K562 (cell line): ENCODE data around the gene PTPRZ1.

Experiments used
- CTCF ChIP-seq, 3 experiments: IDR thresholded peaks in 2 of 3; conservative IDR thresholded peaks in 1 of 3; 2 replicates each; pipeline ENCODE4 v1.5.1; 2011 to 2012; ENCODE audit warnings: low read length in 3 of 3, mild to moderate bottlenecking in 3 of 3, control low read depth in 2 of 3, improper control_type of control experiment in 1 of 3, inconsistent platforms in 1 of 3, low read depth in 1 of 3, mixed read lengths in 1 of 3, moderate library complexity in 1 of 3; ENCODE audit not compliant: insufficient read depth in 2 of 3
- EZH2 ChIP-seq: IDR thresholded peaks from 2 replicates; pipeline ENCODE4 v1.6.1; 2012; ENCODE audit warnings: low read depth, mild to moderate bottlenecking, inconsistent platforms, low read length, borderline replicate concordance
- HMBOX1 ChIP-seq: sonication (generic); IDR thresholded peaks from 2 replicates; pipeline ENCODE4 v1.6.1; 2016
- PML ChIP-seq: IDR thresholded peaks from 2 replicates; pipeline ENCODE4 v1.6.1; 2012; ENCODE audit warnings: low read length, inconsistent platforms
- THRB ChIP-seq: fragments of 450-650 bp; formaldehyde crosslinking; conservative IDR thresholded peaks from 2 replicates; pipeline ENCODE4 v1.4.0; 2022; ENCODE audit warnings: mild to moderate bottlenecking, missing genetic modification characterization
- ZBTB1 ChIP-seq: sonication (generic); formaldehyde crosslinking; IDR thresholded peaks from 2 replicates; pipeline ENCODE4 v1.8.1; 2023; ENCODE audit warnings: missing genetic modification reagents, low read depth, mild to moderate bottlenecking, borderline replicate concordance
- ZNF140 ChIP-seq: fragments of 250-450 bp; sonication (Bioruptor Pico); IDR thresholded peaks from 2 replicates; pipeline ENCODE4 v1.8.0; 2021; ENCODE audit warnings: moderate library complexity, mild to moderate bottlenecking, inconsistent platforms
- ZNF280B ChIP-seq: fragments of 250-450 bp; sonication (Bioruptor Pico); IDR thresholded peaks from 2 replicates; pipeline ENCODE4 v1.5.1; 2021; ENCODE audit warnings: mild to moderate bottlenecking

- TF ChIP-seq HMBOX1 (no peak), ZBTB1 (CRISPR knock-in tag) (no peak), EZH2 (no peak), THRB (CRISPR knock-in tag) (no peak), PML (no peak), CTCF (IDR thresholded peaks at IDR 0.05 in 2 of 3, conservative IDR thresholded peaks at IDR 0.05 in 1 of 3; ENCODE audit: insufficient read depth in 2 of 3, low read depth in 1 of 3, low read length in 3 of 3) (no peak), ZNF280B (CRISPR knock-in tag) (no peak), ZNF140 (no peak)
These were observed 41.2 kb upstream of the PTPRZ1 start for GRCh38 chr7:121831801-121832200.
